ENCODE results near the gene LPIN3. TPM values are rescaled to one million over a fixed set of nuclear protein-coding genes. Genes with fewer than 3 reads are reported as not detected.
A peak's percentile ranks its signal among the peaks of the same experiment; 100 is the strongest.

Gene LPIN3
- total RNA-seq, 1 donor from 2014 or later, result 17.8 TPM

- DNase-seq (ENCODE audit: low read depth), result no peak
- peak; percentile 34 for TF ChIP-seq CTCF (conservative IDR thresholded peaks at IDR 0.05; ENCODE audit: low read depth, low read length)
- H3K4me3 ChIP-seq (ENCODE audit: low read depth, low read length), result no peak overlapping the region
Observed at GRCh38 chr20:41357424-41358163, 17.0 kb downstream of the LPIN3 start.

GRCh38 chr20:41358230-41358629 lies 17.6 kb downstream of the LPIN3 start:
- no peak for TF ChIP-seq CTCF (conservative IDR thresholded peaks at IDR 0.05; ENCODE audit: low read depth, low read length)
- DNase-seq (ENCODE audit: low read depth), result no peak
- H3K4me3 ChIP-seq (ENCODE audit: low read depth, low read length), result no peak overlapping the region

GRCh38 chr20:41358717-41359116 lies 18.1 kb downstream of the LPIN3 start:
- H3K4me3 ChIP-seq (ENCODE audit: low read depth, low read length), result no peak overlapping the region
- no peak for DNase-seq (ENCODE audit: low read depth)
- no peak for TF ChIP-seq CTCF (conservative IDR thresholded peaks at IDR 0.05; ENCODE audit: low read depth, low read length)

- TF ChIP-seq CTCF (conservative IDR thresholded peaks at IDR 0.05; ENCODE audit: low read depth, low read length), result no peak
Observed at GRCh38 chr20:41359541-41360011, 19.0 kb downstream of the LPIN3 start.

GRCh38 chr20:41360831-41361756 lies 20.5 kb downstream of the LPIN3 start:
- no peak for TF ChIP-seq CTCF (conservative IDR thresholded peaks at IDR 0.05; ENCODE audit: low read depth, low read length)
- DNase-seq (ENCODE audit: low read depth), result no peak

More at GRCh38 chr20:41359541-41360011, 19.0 kb downstream of the LPIN3 start:
- H3K4me3 ChIP-seq (ENCODE audit: low read depth, low read length), result no peak overlapping the region
- DNase-seq (ENCODE audit: low read depth), result no peak

GRCh38 chr20:41361757-41362747 lies 21.4 kb downstream of the LPIN3 start:
- no peak for DNase-seq (ENCODE audit: low read depth)
- no peak for TF ChIP-seq CTCF (conservative IDR thresholded peaks at IDR 0.05; ENCODE audit: low read depth, low read length)
- H3K4me3 ChIP-seq (ENCODE audit: low read depth, low read length), result no peak overlapping the region

More at GRCh38 chr20:41360831-41361756, 20.5 kb downstream of the LPIN3 start:
- no peak overlapping the region for H3K4me3 ChIP-seq (ENCODE audit: low read depth, low read length)

Data from epithelial cell of proximal tubule (primary cell).